SU-DHL-6 (cell line): ENCODE measurements around the gene HDDC3.

Experiments used
- H2AFZ ChIP-seq: fragments of 200-600 bp; sonication (generic); 2 replicates; pipeline ENCODE4 v1.6.1; 2014; ENCODE audit warnings: low read depth, mild to moderate bottlenecking, moderate library complexity, mixed read lengths, antibody characterized with exemption, low read length; ENCODE audit not compliant: severe bottlenecking
- H3F3A ChIP-seq: fragments of 200-600 bp; shearing (Covaris generic); 2 replicates; pipeline ENCODE4 v1.6.0; 2016; ENCODE audit warnings: antibody characterized with exemption, mild to moderate bottlenecking; ENCODE audit not compliant: insufficient read depth
- H3K27ac ChIP-seq: fragments of 200-600 bp; sonication (generic); 2 replicates; pipeline ENCODE4 v1.5.1; 2016; ENCODE audit warnings: low read depth, mild to moderate bottlenecking, low read length, moderate library complexity, mixed read lengths
- H3K27me3 ChIP-seq: fragments of 200-600 bp; sonication (generic), shearing (Covaris generic); 2 replicates; pipeline ENCODE4 v1.6.0; 2014; ENCODE audit warnings: mild to moderate bottlenecking, low read length
- H3K36me3 ChIP-seq: fragments of 200-600 bp; sonication (generic); 2 replicates; pipeline ENCODE4 v1.6.1; 2014; ENCODE audit warnings: mild to moderate bottlenecking, low read length, mixed read lengths
- H3K4me2 ChIP-seq: fragments of 300-600, 200-600 bp; shearing (Covaris generic), sonication (generic); 2 replicates; pipeline ENCODE4 v1.6.0; 2014; ENCODE audit warnings: low read length, low read depth, mild to moderate bottlenecking; ENCODE audit not compliant: poor library complexity, severe bottlenecking
- H3K4me3 ChIP-seq: fragments of 200-600 bp; sonication (generic); 2 replicates; pipeline ENCODE4 v1.5.1; 2014; ENCODE audit warnings: antibody characterized with exemption, low read length, mild to moderate bottlenecking, mixed read lengths; ENCODE audit not compliant: insufficient read depth, poor library complexity, severe bottlenecking
- H3K79me2 ChIP-seq: fragments of 200-600 bp; sonication (generic); 2 replicates; pipeline ENCODE4 v1.6.1; 2014; ENCODE audit warnings: mild to moderate bottlenecking, low read length, moderate library complexity; ENCODE audit not compliant: insufficient read depth
- H3K9ac ChIP-seq: fragments of 200-600 bp; sonication (generic); 2 replicates; pipeline ENCODE4 v1.7.0; 2014; ENCODE audit warnings: mild to moderate bottlenecking, low read length
- H3K9me2 ChIP-seq: fragments of 200-600 bp; sonication (generic); replicated peaks from 2 replicates; pipeline ENCODE4 v1.6.1; 2014; ENCODE audit warnings: low read length; ENCODE audit not compliant: insufficient read depth
- H3K9me3 ChIP-seq: fragments of 200-600 bp; sonication (generic); 2 replicates; pipeline ENCODE4 v1.6.1; 2014; ENCODE audit warnings: low read length, mixed read lengths; ENCODE audit not compliant: insufficient read depth
- H4K20me1 ChIP-seq: fragments of 200-600 bp; sonication (generic); 2 replicates; pipeline ENCODE4 v1.6.1; 2014; ENCODE audit warnings: low read depth, mild to moderate bottlenecking, antibody characterized with exemption, low read length, moderate library complexity, mixed read lengths
- EZH2phosphoT487 ChIP-seq: fragments of 200-600 bp; sonication (generic), shearing (Covaris generic); conservative IDR thresholded peaks from 2 replicates; pipeline ENCODE4 v1.6.1; 2018; ENCODE audit warnings: mild to moderate bottlenecking, antibody characterized with exemption, low read length, moderate library complexity, mixed read lengths
- TF ChIP-seq, protein P1 (sequence below): fragments of 200-600 bp; sonication (generic); IDR thresholded peaks from one replicate; pipeline ENCODE4 v1.5.1; 2017; ENCODE audit warnings: antibody characterized with exemption, mild to moderate bottlenecking, low read length, moderate library complexity; ENCODE audit not compliant: insufficient read depth, poor library complexity, severe bottlenecking

HDDC3 gene

GRCh38 chr15:90902840-90903732 is 29.3 kb downstream of the HDDC3 start, which contains the start of gene MAN2A2:
MAN2A2 (plus strand) TSS chr15:90903302; CDS start chr15:90904208, 906 bp downstream.
- Histone ChIP-seq H3K27ac (peak within 1 kb of the TSS; percentile 30; the same call in 1 of the 2 replicates), H3K27me3 (no peaks in the 10 kb centered on the region), H3K9ac (peak within 1 kb of the TSS; percentile 63), H3F3A (peaks cover 9% of the 10 kb centered on the region; the same call in 1 of the 2 replicates), H3K9me3 (no peaks in the 10 kb centered on the region), H3K36me3 (no peaks in the 10 kb centered on the region), H4K20me1 (no peaks in the 10 kb centered on the region), H2AFZ (peak within 1 kb of the TSS; percentile 80), H3K79me2 (no peaks in the 10 kb centered on the region), H3K4me3 (peak within 1 kb of the TSS; percentile 55), H3K9me2 (no peaks in the 10 kb centered on the region), H3K4me2 (peak within 1 kb of the TSS; percentile 80)
- TF ChIP-seq EZH2phosphoT487: no peak
- TF ChIP-seq, protein P1, sequence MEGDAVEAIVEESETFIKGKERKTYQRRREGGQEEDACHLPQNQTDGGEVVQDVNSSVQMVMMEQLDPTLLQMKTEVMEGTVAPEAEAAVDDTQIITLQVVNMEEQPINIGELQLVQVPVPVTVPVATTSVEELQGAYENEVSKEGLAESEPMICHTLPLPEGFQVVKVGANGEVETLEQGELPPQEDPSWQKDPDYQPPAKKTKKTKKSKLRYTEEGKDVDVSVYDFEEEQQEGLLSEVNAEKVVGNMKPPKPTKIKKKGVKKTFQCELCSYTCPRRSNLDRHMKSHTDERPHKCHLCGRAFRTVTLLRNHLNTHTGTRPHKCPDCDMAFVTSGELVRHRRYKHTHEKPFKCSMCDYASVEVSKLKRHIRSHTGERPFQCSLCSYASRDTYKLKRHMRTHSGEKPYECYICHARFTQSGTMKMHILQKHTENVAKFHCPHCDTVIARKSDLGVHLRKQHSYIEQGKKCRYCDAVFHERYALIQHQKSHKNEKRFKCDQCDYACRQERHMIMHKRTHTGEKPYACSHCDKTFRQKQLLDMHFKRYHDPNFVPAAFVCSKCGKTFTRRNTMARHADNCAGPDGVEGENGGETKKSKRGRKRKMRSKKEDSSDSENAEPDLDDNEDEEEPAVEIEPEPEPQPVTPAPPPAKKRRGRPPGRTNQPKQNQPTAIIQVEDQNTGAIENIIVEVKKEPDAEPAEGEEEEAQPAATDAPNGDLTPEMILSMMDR: no peak

DNA sequence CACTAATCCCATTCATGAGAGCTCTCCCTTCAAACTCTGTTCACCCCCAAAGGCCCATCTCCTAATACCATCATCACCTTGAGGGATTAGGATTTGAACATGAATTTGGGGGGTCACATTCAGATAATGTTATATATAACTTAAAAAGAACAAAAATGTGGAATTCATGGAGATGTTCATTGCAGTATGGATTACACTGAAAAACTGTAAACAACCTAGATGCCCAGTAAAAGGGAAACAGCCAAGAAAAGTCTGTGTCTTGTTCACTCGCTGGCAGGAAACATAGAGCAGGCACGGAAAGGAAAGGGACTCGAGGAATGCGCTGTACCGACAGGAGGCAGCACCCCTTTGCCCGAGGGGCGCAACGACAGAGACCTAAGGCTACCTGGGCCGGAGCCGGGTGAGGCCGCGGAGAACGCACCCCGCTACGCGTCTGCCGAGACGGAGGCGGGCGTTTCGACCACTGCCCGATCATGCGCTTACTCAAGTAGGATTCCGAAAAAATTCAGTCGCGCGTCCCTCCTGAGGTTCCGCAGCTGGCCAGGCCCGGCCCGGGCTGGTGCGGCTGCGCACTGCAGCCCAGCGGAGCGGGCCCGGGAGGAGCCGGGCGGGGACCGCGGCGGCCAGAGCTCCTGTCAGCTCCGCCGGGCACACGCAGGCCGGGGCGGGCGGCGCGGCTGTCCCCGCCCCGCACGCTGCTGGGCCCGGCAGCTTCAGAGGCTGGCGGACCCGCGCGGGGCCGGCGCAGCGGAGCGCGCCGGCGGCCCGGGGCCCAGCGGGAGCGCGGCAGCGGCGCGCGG is 30.1 kb downstream of the HDDC3 start:
- peak overlapping the region; percentile 58 for H2AFZ ChIP-seq

More for the DNA sequence above, 30.1 kb downstream of the HDDC3 start:
- TF ChIP-seq EZH2phosphoT487: no peak
- TF ChIP-seq, protein P1: peak; percentile 45
- peak overlapping the region; percentile 55 for H3K4me3 ChIP-seq
- no peaks in the 10 kb centered on the region for H3K36me3 ChIP-seq
- H3F3A ChIP-seq: peaks cover 9% of the 10 kb centered on the region; the same call in 1 of the 2 replicates
- H3K27me3 ChIP-seq: 0 out of 2 replicates have a peak, but pooled peaks cover 4% of the 10 kb centered on the region
- H3K79me2 ChIP-seq: no peaks in the 10 kb centered on the region
- H3K9me2 ChIP-seq: no peaks in the 10 kb centered on the region
- peak overlapping the region; percentile 63 for H3K9ac ChIP-seq
- H3K9me3 ChIP-seq: no peaks in the 10 kb centered on the region
- H3K4me2 ChIP-seq: peak overlapping the region; percentile 80
- H4K20me1 ChIP-seq: no peaks in the 10 kb centered on the region
- H3K27ac ChIP-seq: no peak overlapping the region
